Liver (tissue), 9 donors: ENCODE results near the gene OR10A4. TPM values are rescaled to one million over a fixed set of nuclear protein-coding genes. Genes with fewer than 3 reads are reported as not detected.

Source experiments
- DNase-seq: peaks from one replicate; pipeline ENCODE4 v3.0.0-alpha.2; 2017; ENCODE audit warnings: low spot score
- H3K27ac ChIP-seq, 2 donors: one replicate each; pipeline ENCODE4 v1.7.0; 2013; ENCODE audit warnings: inconsistent platforms in 2 of 2, low read length in 2 of 2, control low read depth in 1 of 2, low read depth in 1 of 2, mild to moderate bottlenecking in 1 of 2
- H3K27me3 ChIP-seq, 4 donors: one replicate each; pipeline versions ENCODE4 v1.6.1 to v1.7.0; 2013; ENCODE audit warnings: low read length in 3 of 4, inconsistent platforms in 1 of 4, mild to moderate bottlenecking in 1 of 4, moderate library complexity in 1 of 4; ENCODE audit not compliant: control insufficient read depth in 4 of 4, insufficient read depth in 4 of 4
- H3K36me3 ChIP-seq, 4 donors: one replicate each; pipeline versions ENCODE4 v1.6.1 to v1.7.0; 2013; ENCODE audit warnings: low read length in 3 of 4, mild to moderate bottlenecking in 3 of 4, low read depth in 1 of 4, moderate library complexity in 1 of 4; ENCODE audit not compliant: control insufficient read depth in 4 of 4, insufficient read depth in 3 of 4
- H3K4me1 ChIP-seq, 4 donors: one replicate each; pipeline versions ENCODE4 v1.6.1 to v1.7.0; 2013; ENCODE audit warnings: low read length in 3 of 4, mild to moderate bottlenecking in 3 of 4, moderate library complexity in 1 of 4; ENCODE audit not compliant: control insufficient read depth in 4 of 4, insufficient read depth in 4 of 4
- H3K4me3 ChIP-seq, 3 donors: one replicate each; pipeline versions ENCODE4 v1.6.1 to v1.7.0; 2013; ENCODE audit warnings: low read length in 3 of 3, control low read depth in 1 of 3, low read depth in 1 of 3, mild to moderate bottlenecking in 1 of 3
- H3K9ac ChIP-seq, 2 donors: one replicate each; pipeline ENCODE4 v1.7.0; 2013; ENCODE audit warnings: low read length in 2 of 2, mild to moderate bottlenecking in 2 of 2, moderate library complexity in 2 of 2, control low read depth in 1 of 2, low read depth in 1 of 2
- H3K9me3 ChIP-seq, 4 donors: one replicate each; pipeline versions ENCODE4 v1.6.1 to v1.7.0; 2013; ENCODE audit warnings: low read length in 3 of 4; ENCODE audit not compliant: control insufficient read depth in 4 of 4
- EGR1 ChIP-seq, 2 donors: IDR thresholded peaks; 2 replicates each; pipeline ENCODE4 v1.6.1; 2016 to 2018; ENCODE audit warnings: antibody characterized with exemption in 2 of 2, low read depth in 2 of 2
- FOXA2 ChIP-seq: IDR thresholded peaks from 2 replicates; pipeline ENCODE4 v1.6.1; 2016; ENCODE audit warnings: antibody characterized with exemption
- GABPA ChIP-seq, 2 donors: IDR thresholded peaks in 1 of 2; conservative IDR thresholded peaks in 1 of 2; 2 replicates each; pipeline ENCODE4 v1.6.1; 2016; ENCODE audit warnings: antibody characterized with exemption in 2 of 2, mild to moderate bottlenecking in 1 of 2, moderate library complexity in 1 of 2
- HNF4A ChIP-seq, 2 donors: conservative IDR thresholded peaks; 2 replicates each; pipeline ENCODE4 v1.6.1; 2016; ENCODE audit warnings: antibody characterized with exemption in 2 of 2, mild to moderate bottlenecking in 2 of 2
- HNF4G ChIP-seq: IDR thresholded peaks from 2 replicates; pipeline ENCODE4 v1.6.1; 2016; ENCODE audit warnings: antibody characterized with exemption
- JUND ChIP-seq, 2 donors: IDR thresholded peaks; 2 replicates each; pipeline ENCODE4 v1.6.1; 2016; ENCODE audit warnings: antibody characterized with exemption in 2 of 2
- NR2F2 ChIP-seq: IDR thresholded peaks from 2 replicates; pipeline ENCODE4 v1.6.1; 2016; ENCODE audit warnings: antibody characterized with exemption
- RAD21 ChIP-seq, 2 donors: IDR thresholded peaks; 2 replicates each; pipeline ENCODE4 v1.6.1; 2016; ENCODE audit warnings: antibody characterized with exemption in 2 of 2, mild to moderate bottlenecking in 2 of 2
- RXRA ChIP-seq, 2 donors: IDR thresholded peaks; 2 replicates each; pipeline ENCODE4 v1.6.1; 2017 to 2018; ENCODE audit warnings: antibody characterized with exemption in 2 of 2, mild to moderate bottlenecking in 1 of 2
- SP1 ChIP-seq: IDR thresholded peaks from 2 replicates; pipeline ENCODE4 v1.6.1; 2018; ENCODE audit warnings: antibody characterized with exemption, mild to moderate bottlenecking
- TAF1 ChIP-seq: conservative IDR thresholded peaks from 2 replicates; pipeline ENCODE4 v1.6.1; 2016; ENCODE audit warnings: antibody characterized with exemption, mild to moderate bottlenecking
- YY1 ChIP-seq: IDR thresholded peaks from 2 replicates; pipeline ENCODE4 v1.6.1; 2016; ENCODE audit warnings: antibody characterized with exemption, mild to moderate bottlenecking
- WGBS: extraction: QIAGEN DNeasy Blood & Tissue Kit; methylation state at CpG from one replicate; pipeline ENCODE4 v1.1.7; 2013; 5-methylcytosine and 5-hydroxymethylcytosine counted together
- polyA plus RNA-seq, 2 donors: library from polyadenylated mRNA; stranded (reverse) in 1 of 2; unstranded in 1 of 2; fragments of 200-250 nt in 1 of 2; fragments of >200 nt in 1 of 2; fragmentation: Nextera tagmentation in 1 of 2; extraction: Ambion mirVana in 1 of 2; gene quantifications; one replicate each; pipeline versions ENCODE4 v1.2.1 to v1.2.3, GENCODE V29; 2013 to 2015
- total RNA-seq, 2 donors: library from RNA; depleted of rRNA; stranded (reverse); fragments of >200 nt; gene quantifications; one replicate each; pipeline ENCODE4 v1.2.3, GENCODE V29; 2014
- TF ChIP-seq, protein P1 (sequence below): IDR thresholded peaks from 2 replicates; pipeline ENCODE4 v1.6.1; 2016; ENCODE audit warnings: antibody characterized with exemption, mild to moderate bottlenecking
- TF ChIP-seq, protein P2 (sequence below): IDR thresholded peaks from 2 replicates; pipeline ENCODE4 v1.6.1; 2016; ENCODE audit warnings: antibody characterized with exemption
- TF ChIP-seq, protein P3 (sequence below): IDR thresholded peaks from 2 replicates; pipeline ENCODE4 v1.6.1; 2016; ENCODE audit warnings: antibody characterized with exemption
- TF ChIP-seq, protein P4 (sequence below): IDR thresholded peaks from 2 replicates; pipeline ENCODE4 v1.6.1; 2016; ENCODE audit warnings: antibody characterized with exemption
- donor health status: healthy.
- donor health status: healthy.
- donor health status: healthy.
- donor health status: healthy.
- donor health status: healthy.

OR10A4 gene
- total and polyA plus RNA-seq, 4 donors = not detected

DNA sequence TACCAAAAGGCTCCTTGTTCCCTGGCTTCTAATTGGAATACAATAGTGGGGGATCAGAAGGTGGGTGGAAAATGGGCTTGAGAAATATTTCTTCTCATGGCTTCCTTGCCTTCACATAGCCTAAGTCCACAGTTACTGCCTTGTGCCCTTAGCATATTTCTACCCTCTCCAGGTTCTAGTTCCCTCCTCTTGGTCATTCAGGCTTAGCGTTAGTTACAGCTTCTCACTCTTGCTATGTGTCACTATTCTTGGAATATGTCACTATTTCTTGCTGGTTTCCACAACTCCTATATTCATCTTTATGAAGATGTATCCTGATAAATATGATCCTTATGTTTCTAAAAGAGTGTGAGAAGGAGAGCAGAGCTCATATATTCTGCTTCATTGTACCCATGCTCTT is 13.4 kb downstream of the OR10A4 start (continued):
- TF ChIP-seq, protein P1, sequence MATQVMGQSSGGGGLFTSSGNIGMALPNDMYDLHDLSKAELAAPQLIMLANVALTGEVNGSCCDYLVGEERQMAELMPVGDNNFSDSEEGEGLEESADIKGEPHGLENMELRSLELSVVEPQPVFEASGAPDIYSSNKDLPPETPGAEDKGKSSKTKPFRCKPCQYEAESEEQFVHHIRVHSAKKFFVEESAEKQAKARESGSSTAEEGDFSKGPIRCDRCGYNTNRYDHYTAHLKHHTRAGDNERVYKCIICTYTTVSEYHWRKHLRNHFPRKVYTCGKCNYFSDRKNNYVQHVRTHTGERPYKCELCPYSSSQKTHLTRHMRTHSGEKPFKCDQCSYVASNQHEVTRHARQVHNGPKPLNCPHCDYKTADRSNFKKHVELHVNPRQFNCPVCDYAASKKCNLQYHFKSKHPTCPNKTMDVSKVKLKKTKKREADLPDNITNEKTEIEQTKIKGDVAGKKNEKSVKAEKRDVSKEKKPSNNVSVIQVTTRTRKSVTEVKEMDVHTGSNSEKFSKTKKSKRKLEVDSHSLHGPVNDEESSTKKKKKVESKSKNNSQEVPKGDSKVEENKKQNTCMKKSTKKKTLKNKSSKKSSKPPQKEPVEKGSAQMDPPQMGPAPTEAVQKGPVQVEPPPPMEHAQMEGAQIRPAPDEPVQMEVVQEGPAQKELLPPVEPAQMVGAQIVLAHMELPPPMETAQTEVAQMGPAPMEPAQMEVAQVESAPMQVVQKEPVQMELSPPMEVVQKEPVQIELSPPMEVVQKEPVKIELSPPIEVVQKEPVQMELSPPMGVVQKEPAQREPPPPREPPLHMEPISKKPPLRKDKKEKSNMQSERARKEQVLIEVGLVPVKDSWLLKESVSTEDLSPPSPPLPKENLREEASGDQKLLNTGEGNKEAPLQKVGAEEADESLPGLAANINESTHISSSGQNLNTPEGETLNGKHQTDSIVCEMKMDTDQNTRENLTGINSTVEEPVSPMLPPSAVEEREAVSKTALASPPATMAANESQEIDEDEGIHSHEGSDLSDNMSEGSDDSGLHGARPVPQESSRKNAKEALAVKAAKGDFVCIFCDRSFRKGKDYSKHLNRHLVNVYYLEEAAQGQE = no peak
- no peak for TF ChIP-seq NR2F2
- no peak for TF ChIP-seq RXRA (IDR thresholded peaks at IDR 0.05)

DNA sequence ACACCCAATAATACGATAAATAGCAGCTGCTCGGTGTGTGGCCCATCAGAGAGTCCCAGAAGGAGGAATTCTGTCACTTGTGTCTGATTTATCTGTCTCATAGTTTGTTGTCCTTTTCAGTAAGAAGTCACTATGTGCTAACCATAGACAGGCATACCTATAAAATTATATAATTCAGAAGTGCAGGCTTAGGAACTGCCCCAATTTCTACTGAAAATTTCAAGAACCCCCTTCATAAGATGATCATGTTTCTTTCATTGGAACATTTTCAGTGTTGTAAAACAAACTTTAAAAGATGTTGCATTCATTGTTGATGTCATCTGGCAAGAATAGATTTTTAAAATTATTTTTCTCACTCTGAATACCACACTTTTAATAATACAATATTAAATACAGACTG is 16.0 kb downstream of the OR10A4 start, which contains the start of gene OR2D2:
TSS of gene OR2D2 (minus strand) at position 101 of the 400 bp plus-strand sequence. CDS start at position 101, 0 bp downstream.
- no peak within 1 kb of the TSS for H3K4me3 ChIP-seq
- 86% methylated on average over 2 of the region's 2 CpGs for WGBS
- no peaks in the 10 kb centered on the region for H3K36me3 ChIP-seq
- peaks cover 0 to 3% (median 0%) of the 10 kb centered on the region in 4 donors for H3K27me3 ChIP-seq
- no peaks in the 10 kb centered on the region for H3K9me3 ChIP-seq
- H3K9ac ChIP-seq = no peak within 1 kb of the TSS
- no peak for TF ChIP-seq HNF4G
- TF ChIP-seq, protein P2, sequence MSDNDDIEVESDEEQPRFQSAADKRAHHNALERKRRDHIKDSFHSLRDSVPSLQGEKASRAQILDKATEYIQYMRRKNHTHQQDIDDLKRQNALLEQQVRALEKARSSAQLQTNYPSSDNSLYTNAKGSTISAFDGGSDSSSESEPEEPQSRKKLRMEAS = no peak
- H3K4me1 ChIP-seq = no peaks in the 10 kb centered on the region
- DNase-seq = no peak
- no peak within 1 kb of the TSS for H3K27ac ChIP-seq

DNA sequence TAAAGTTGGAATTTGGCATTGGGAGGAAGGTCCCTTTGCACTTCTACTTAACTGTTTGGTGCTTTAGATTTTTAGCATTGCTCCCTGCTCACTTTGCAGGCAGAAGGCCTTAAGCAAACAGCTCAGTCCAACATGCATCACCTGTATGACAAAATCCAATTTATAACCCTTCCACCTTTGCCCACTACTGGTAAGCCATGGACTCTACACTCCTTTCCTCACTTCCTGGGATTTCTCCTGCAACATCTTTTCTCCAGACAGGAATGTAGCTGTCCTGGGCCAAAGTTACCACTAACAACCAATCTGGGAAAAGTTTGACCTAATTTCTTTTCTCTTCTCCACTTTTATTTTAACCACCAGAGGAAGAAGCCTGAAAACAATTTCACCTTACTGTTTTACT is 17.7 kb downstream of the OR10A4 start:
- DNase-seq = no peak
- Histone ChIP-seq H3K4me3 (no peak overlapping the region), H3K9ac (no peak overlapping the region), H3K4me1 (no peaks in the 10 kb centered on the region), H3K9me3 (no peaks in the 10 kb centered on the region), H3K27ac (no peak overlapping the region), H3K27me3 (peaks cover 0 to 2% (median 0%) of the 10 kb centered on the region in 4 donors), H3K36me3 (no peaks in the 10 kb centered on the region)
- TF ChIP-seq, protein P3, sequence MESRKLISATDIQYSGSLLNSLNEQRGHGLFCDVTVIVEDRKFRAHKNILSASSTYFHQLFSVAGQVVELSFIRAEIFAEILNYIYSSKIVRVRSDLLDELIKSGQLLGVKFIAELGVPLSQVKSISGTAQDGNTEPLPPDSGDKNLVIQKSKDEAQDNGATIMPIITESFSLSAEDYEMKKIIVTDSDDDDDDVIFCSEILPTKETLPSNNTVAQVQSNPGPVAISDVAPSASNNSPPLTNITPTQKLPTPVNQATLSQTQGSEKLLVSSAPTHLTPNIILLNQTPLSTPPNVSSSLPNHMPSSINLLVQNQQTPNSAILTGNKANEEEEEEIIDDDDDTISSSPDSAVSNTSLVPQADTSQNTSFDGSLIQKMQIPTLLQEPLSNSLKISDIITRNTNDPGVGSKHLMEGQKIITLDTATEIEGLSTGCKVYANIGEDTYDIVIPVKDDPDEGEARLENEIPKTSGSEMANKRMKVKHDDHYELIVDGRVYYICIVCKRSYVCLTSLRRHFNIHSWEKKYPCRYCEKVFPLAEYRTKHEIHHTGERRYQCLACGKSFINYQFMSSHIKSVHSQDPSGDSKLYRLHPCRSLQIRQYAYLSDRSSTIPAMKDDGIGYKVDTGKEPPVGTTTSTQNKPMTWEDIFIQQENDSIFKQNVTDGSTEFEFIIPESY = no peak
- TF ChIP-seq HNF4A (conservative IDR thresholded peaks at IDR 0.05) = no peak
- no peak for TF ChIP-seq RAD21 (IDR thresholded peaks at IDR 0.05)
- no peak for TF ChIP-seq HNF4G
- TF ChIP-seq, protein P1 = no peak
- TF ChIP-seq, protein P4, sequence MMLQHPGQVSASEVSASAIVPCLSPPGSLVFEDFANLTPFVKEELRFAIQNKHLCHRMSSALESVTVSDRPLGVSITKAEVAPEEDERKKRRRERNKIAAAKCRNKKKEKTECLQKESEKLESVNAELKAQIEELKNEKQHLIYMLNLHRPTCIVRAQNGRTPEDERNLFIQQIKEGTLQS = no peak
- no peak for TF ChIP-seq FOXA2
- TF ChIP-seq SP1 = no peak
- no peak for TF ChIP-seq YY1
- TF ChIP-seq TAF1 = no peak
- TF ChIP-seq JUND (IDR thresholded peaks at IDR 0.05) = no peak
- TF ChIP-seq EGR1 (IDR thresholded peaks at IDR 0.05; ENCODE audit: low read depth in 2 of 2) = no peak
- TF ChIP-seq GABPA (IDR thresholded peaks at IDR 0.05 in 1 of 2, conservative IDR thresholded peaks at IDR 0.05 in 1 of 2) = no peak
